RWPE1 (cell line): ENCODE data around the gene TSR3.
A peak's percentile ranks its signal among the peaks of the same experiment; 100 is the strongest.

Source experiments
- CTCF ChIA-PET: fragments of 350-600 bp; sonication (Branson Sonifier 250); formaldehyde crosslinking; extraction: SDS; loops from one replicate; lab custom pipeline; 2021; lab: Yijun Ruan, JAX
- POLR2A ChIA-PET: fragments of 400-600 bp; formaldehyde crosslinking; extraction: SDS; loops from one replicate; lab custom pipeline; 2020; ENCODE audit warnings: antibody characterized with exemption; ENCODE audit not compliant: low non-redundant PET; lab: Yijun Ruan, JAX
- DNase-seq: peaks from one replicate; pipeline ENCODE4 v3.0.0; 2012; ENCODE audit warnings: low spot score
- H3K27ac ChIP-seq: fragments of 450-650 bp; 2 replicates; pipeline ENCODE4 v1.5.1; 2017
- TF ChIP-seq, protein P1 (sequence below): fragments of 450-650 bp; conservative IDR thresholded peaks from 2 replicates; pipeline ENCODE4 v1.5.1; 2017; ENCODE audit warnings: low read depth, mild to moderate bottlenecking

TSR3 gene

DNA sequence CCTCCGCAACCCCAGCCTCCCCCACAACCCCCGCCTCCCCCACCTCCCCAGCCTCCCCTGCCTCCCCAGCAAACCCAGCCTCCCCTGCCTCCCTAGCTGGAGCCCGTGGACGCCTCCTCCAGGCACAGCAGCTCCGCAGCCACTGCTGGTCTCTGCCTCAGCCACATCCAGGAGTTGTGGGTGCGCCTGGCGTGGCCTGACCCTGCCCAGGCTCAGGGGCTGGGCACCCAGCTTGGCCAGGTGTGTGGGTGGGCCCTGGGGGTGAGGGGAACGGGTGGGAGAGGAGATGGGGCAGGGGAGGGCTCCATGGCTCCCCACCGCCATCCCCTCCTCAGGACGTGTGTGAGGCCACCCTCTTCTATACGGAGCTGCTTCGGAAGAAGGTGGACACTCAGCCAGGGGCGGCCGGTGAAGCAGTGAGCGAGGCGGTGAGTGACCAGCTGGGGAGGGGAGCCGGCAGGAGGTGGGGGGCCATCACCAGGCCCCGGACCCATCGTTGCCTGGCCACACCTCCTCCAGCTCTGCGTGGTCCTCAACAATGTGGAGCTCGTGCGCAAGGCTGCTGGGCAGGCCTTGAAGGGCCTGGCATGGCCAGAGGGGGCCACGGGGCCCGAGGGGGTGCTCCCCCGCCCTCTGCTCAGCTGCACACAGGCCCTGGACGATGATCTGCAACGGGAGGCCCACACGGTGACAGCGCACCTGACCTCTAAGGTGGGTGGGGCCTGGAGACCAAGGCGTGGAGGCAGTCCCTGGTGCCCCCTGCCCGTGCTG, 5.8 kb downstream of the TSR3 start:
- no peak overlapping the region for H3K27ac ChIP-seq
- ChIA-PET CTCF (interaction anchor here (0.6 to 2.2 kb wide), 2 partner anchors 18 to 456 kb away, joined by 3 to 13 read pairs; no protein-coding TSS in a partner anchor), POLR2A (interaction anchor here (0.7 kb wide), 1 partner anchor 41 kb away, joined by 3 read pairs; no protein-coding TSS in a partner anchor)
- TF ChIP-seq, protein P1, sequence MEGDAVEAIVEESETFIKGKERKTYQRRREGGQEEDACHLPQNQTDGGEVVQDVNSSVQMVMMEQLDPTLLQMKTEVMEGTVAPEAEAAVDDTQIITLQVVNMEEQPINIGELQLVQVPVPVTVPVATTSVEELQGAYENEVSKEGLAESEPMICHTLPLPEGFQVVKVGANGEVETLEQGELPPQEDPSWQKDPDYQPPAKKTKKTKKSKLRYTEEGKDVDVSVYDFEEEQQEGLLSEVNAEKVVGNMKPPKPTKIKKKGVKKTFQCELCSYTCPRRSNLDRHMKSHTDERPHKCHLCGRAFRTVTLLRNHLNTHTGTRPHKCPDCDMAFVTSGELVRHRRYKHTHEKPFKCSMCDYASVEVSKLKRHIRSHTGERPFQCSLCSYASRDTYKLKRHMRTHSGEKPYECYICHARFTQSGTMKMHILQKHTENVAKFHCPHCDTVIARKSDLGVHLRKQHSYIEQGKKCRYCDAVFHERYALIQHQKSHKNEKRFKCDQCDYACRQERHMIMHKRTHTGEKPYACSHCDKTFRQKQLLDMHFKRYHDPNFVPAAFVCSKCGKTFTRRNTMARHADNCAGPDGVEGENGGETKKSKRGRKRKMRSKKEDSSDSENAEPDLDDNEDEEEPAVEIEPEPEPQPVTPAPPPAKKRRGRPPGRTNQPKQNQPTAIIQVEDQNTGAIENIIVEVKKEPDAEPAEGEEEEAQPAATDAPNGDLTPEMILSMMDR = no peak
- DNase-seq = no peak

DNA sequence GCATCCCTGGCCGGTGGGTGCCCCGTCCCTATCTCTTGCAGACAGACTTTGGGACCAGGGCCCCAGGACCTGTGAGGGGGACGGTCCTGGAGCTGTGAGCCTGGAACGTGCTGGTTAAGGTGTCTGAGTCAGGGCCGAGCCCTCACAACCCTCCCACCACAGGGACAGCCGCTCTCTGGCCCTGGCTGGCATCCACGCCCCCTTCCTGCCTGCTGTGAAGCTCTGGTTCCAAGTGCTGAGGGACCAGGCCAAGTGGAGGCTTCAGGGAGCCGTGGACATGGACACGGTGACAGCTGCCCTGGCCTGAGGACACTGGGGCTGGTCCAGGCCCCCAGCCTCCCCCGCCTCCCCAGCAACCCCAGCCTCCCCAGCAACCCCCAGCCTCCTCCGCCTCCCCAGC, 6.6 kb downstream of the TSR3 start:
- CTCF ChIA-PET = no interaction called here
- POLR2A ChIA-PET = no interaction called here
- TF ChIP-seq, protein P1 = no peak
- no peak for DNase-seq
- no peak overlapping the region for H3K27ac ChIP-seq

DNA sequence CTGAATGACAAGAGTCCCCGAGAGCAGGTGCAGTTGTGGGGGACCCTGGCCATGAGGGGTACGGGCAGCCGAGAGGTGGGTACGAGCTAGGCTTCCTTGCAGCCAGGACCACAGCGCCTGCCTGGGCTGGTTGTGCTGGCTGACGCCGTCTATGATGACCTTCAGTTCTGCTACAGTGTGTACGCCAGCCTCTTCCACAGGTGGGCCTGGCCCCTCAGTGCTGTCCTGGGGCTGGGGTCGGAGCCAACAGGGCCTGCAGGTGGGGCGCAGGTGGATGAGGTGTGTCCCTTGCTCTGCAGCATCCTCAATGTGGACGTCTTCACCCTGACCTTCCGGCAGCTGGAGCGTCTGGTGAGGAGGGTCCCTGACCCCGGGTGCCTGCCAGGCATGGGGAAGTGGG, 7.2 kb downstream of the TSR3 start:
- TF ChIP-seq, protein P1 = no peak
- ChIA-PET POLR2A (no interaction called here), CTCF (no interaction called here)
- DNase-seq = no peak
- no peak overlapping the region; the same call in 1 of the 2 replicates for H3K27ac ChIP-seq

DNA sequence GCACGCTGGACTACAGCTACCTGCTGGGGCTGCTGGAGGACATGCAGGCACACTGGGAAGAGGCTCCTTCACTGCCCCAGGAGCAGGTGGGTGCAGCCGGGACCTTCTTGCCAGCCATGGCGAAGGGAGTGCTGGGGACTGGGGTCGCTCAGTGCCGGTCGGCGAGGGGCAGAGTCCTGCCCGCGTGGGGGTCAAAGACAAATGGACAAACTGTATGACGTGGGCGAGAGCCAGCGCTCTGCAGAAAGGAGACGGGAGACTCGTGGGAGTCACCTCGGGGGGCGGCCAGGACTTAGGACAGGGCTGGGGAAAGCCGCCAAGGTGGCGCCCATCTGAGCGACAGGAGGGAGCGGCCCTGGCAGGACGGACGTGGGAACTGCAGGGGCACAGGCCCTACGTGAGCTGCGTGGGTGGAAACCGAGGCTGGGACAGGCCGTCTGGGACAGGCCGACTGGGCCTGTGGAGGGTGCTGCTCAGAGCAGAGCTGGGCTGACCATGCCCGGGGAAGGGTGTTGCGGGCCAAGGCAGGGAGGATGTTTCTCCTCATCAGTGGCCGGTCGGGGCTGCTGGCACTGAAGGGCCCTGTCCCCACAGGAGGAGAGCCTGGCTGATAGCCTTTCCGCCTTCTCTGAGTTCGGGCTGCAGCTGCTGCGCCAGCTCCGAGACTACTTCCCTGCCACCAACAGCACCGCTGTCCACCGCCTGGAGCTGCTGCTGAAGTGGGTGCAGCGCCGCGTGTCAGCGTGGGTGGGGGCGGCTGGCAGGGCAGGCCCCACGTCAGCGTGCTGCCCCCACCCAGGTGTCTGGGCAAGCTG, 8.0 kb downstream of the TSR3 start:
- CTCF ChIA-PET = no interaction called here
- TF ChIP-seq, protein P1 = no peak
- DNase-seq = no peak
- POLR2A ChIA-PET = no interaction called here
- H3K27ac ChIP-seq = peak overlapping the region; percentile 39

DNA sequence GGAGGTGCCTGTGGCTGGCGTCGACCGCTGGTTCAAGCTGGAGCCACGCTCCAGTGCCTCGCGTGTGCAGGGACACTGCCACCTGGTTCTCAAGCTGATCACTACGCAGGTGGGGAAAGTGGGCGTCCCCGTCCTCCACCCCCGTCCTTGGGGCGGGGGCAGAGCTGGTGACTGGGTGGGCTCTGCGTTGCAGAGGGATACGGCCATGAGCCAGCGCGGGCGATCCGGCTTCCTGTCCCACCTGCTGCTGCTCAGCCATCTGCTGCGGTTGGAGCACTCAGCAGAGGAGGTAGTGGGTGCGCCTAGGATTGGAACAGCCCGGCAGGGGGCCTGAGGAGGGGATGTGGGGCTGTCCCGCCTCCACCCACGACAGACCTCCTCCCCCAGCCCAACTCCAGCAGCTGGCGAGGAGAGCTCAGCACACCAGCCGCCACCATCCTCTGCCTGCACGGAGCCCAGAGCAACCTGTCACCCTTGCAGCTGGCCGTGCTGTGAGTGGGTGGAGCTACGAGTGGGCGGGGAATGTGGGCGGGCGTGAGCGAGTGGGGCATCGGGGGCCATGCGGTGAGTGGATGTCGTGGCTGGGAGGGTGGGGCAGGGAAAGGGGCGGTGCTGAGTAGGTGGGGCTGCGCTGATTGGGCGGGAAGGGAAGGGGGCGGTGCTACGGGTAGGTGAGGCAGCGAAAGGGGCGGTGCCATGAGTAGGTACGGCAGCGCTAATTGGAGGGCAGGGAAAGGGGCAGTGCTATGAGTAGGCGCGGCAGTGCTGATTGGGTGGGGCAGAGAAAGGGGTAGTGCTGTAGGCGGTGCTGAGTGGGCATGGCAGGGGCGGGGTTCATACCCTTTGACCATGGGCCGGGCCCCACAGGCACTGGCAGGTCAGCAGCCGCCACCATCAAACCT, 8.9 kb downstream of the TSR3 start:
- POLR2A ChIA-PET = interaction anchor here (0.6 kb wide), 1 partner anchor 440 kb away, joined by 5 read pairs; the partner anchor contains the start of genes NUBP2 and SPSB3
- TF ChIP-seq, protein P1 = no peak
- DNase-seq = peak; percentile 99
- H3K27ac ChIP-seq = peak overlapping the region; percentile 39
- CTCF ChIA-PET = interaction anchor here (0.5 to 0.6 kb wide), 3 partner anchors 11 to 460 kb away, joined by 4 to 5 read pairs (median 4); no protein-coding TSS in a partner anchor
